ENCODE measurements around the gene DENND4B.

Gene DENND4B

GRCh38 chr1:153880962-153881361 lies 65.6 kb downstream of the DENND4B start:
- peak; percentile 99 for DNase-seq

GRCh38 chr1:153880024-153880423 lies 66.5 kb downstream of the DENND4B start:
- DNase-seq = no peak

Data from eye (tissue), 1 donor.